H1 (cell line): ENCODE measurements around the gene AHCY. TPM values are rescaled to one million over a fixed set of nuclear protein-coding genes. Genes with fewer than 3 reads are reported as not detected.

Source experiments
- CTCF ChIA-PET: fragments of 300-600 bp; sonication (Branson Sonifier 250); formaldehyde crosslinking; loops from one replicate; lab custom pipeline; 2021; ENCODE audit not compliant: partially characterized antibody; lab: Charles Lee
- POLR2A ChIA-PET: fragments of 300-600 bp; sonication (Branson Sonifier 250); formaldehyde crosslinking; loops from one replicate; lab custom pipeline; 2021; ENCODE audit warnings: inconsistent platforms; ENCODE audit not compliant: partially characterized antibody; lab: Charles Lee
- DNase-seq, 2 experiments: peaks; one replicate each; pipeline versions ENCODE4 v3.0.0 to v3.0.0-alpha.2; 2010 to 2022; ENCODE audit warnings: low spot score in 2 of 2, low read depth in 1 of 2, mixed read lengths in 1 of 2
- FAIRE-seq: peaks from 2 replicates; lab custom pipeline; 2011; peaks lifted over from hg19 to GRCh38; lab: Jason Lieb, UNC
- H2AFZ ChIP-seq: 2 replicates; pipeline ENCODE4 v1.8.1; 2012; ENCODE audit warnings: low read length, inconsistent platforms
- H2AK5ac ChIP-seq: 2 replicates; pipeline ENCODE4 v1.6.1; 2013; ENCODE audit warnings: low read depth, low read length
- H2BK120ac ChIP-seq: replicated peaks from 2 replicates; pipeline ENCODE3; 2013; ENCODE audit warnings: low read depth, low read length, inconsistent platforms
- H2BK12ac ChIP-seq: 2 replicates; pipeline ENCODE4 v1.6.1; 2013; ENCODE audit warnings: low read depth, low read length
- H2BK15ac ChIP-seq: 2 replicates; pipeline ENCODE4 v1.6.1; 2013; ENCODE audit warnings: low read length
- H2BK20ac ChIP-seq: 2 replicates; pipeline ENCODE4 v1.6.1; 2013; ENCODE audit warnings: low read length
- H2BK5ac ChIP-seq: 2 replicates; pipeline ENCODE4 v1.6.1; 2013; ENCODE audit warnings: low read depth, low read length
- H3K14ac ChIP-seq: 2 replicates; pipeline ENCODE4 v1.6.1; 2013; ENCODE audit warnings: inconsistent platforms; ENCODE audit not compliant: insufficient read length
- H3K18ac ChIP-seq: 2 replicates; pipeline ENCODE4 v1.6.1; 2013; ENCODE audit warnings: low read length; ENCODE audit errors: extremely low read depth
- H3K23ac ChIP-seq: 2 replicates; pipeline ENCODE4 v1.6.1; 2013; ENCODE audit warnings: inconsistent platforms; ENCODE audit not compliant: insufficient read length
- H3K23me2 ChIP-seq: 2 replicates; pipeline ENCODE4 v1.6.1; 2013; ENCODE audit warnings: low read depth, low read length
- H3K27ac ChIP-seq: 2 replicates; pipeline ENCODE4 v1.6.1; 2011; ENCODE audit warnings: low read depth, low read length, inconsistent platforms
- H3K27me3 ChIP-seq, 4 experiments: replicated peaks in 1 of 4; 1 replicate in 1 of 4; 2 replicates in 3 of 4; pipeline versions ENCODE4 v1.6.1 to v1.8.1; 2011 to 2013; ENCODE audit warnings: low read length in 3 of 4, mild to moderate bottlenecking in 3 of 4, inconsistent platforms in 2 of 4, mixed read lengths in 2 of 4, moderate library complexity in 1 of 4; ENCODE audit not compliant: control insufficient read depth in 3 of 4, insufficient read depth in 3 of 4; ENCODE audit errors: extremely low read depth in 1 of 4
- H3K36me3 ChIP-seq, 4 experiments: 2 replicates each; pipeline versions ENCODE4 v1.6.1 to v1.8.1; 2011 to 2013; ENCODE audit warnings: mild to moderate bottlenecking in 4 of 4, low read length in 3 of 4, moderate library complexity in 2 of 4, control low read depth in 1 of 4, inconsistent platforms in 1 of 4; ENCODE audit not compliant: insufficient read depth in 4 of 4, control insufficient read depth in 2 of 4
- H3K4ac ChIP-seq: replicated peaks from 2 replicates; pipeline ENCODE3; 2013; ENCODE audit warnings: low read length, low read depth, mixed read lengths, inconsistent platforms; ENCODE audit not compliant: insufficient read length
- H3K4me1 ChIP-seq, 4 experiments: replicated peaks in 1 of 4; 1 replicate in 1 of 4; 2 replicates in 3 of 4; pipeline versions ENCODE4 v1.6.1 to v1.8.1; 2011 to 2013; ENCODE audit warnings: low read length in 3 of 4, inconsistent platforms in 2 of 4, mixed read lengths in 1 of 4; ENCODE audit not compliant: insufficient read depth in 4 of 4, control insufficient read depth in 3 of 4
- H3K4me2 ChIP-seq, 2 experiments: 2 replicates each; pipeline versions ENCODE4 v1.6.1 to v1.8.1; 2011 to 2013; ENCODE audit warnings: low read depth in 2 of 2, low read length in 2 of 2, control low read depth in 1 of 2, inconsistent platforms in 1 of 2, mild to moderate bottlenecking in 1 of 2; ENCODE audit not compliant: insufficient read depth in 1 of 2
- H3K4me3 ChIP-seq, 4 experiments: fragments of 200-600, 300-600 bp in 1 of 4; sonication (generic), shearing (Covaris generic), sonication (Bioruptor Twin) in 1 of 4; 2 replicates each; pipeline versions ENCODE4 v1.5.1 to v1.8.1; 2011 to 2016; ENCODE audit warnings: low read length in 4 of 4, low read depth in 3 of 4, control low read depth in 2 of 4, inconsistent platforms in 2 of 4, mild to moderate bottlenecking in 2 of 4, mixed read lengths in 1 of 4, moderate library complexity in 1 of 4; ENCODE audit not compliant: insufficient read depth in 2 of 4; ENCODE audit errors: extremely low read depth in 1 of 4
- H3K56ac ChIP-seq: replicated peaks from 2 replicates; pipeline ENCODE3; 2013; ENCODE audit warnings: low read depth, mild to moderate bottlenecking, mixed read lengths, low read length, inconsistent platforms; ENCODE audit not compliant: insufficient read length
- H3K79me1 ChIP-seq: 2 replicates; pipeline ENCODE4 v1.6.1; 2013; ENCODE audit warnings: low read depth, low read length, control low read depth
- H3K79me2 ChIP-seq, 2 experiments: 2 replicates each; pipeline versions ENCODE4 v1.6.1 to v1.8.1; 2012 to 2013; ENCODE audit warnings: low read length in 2 of 2, mild to moderate bottlenecking in 2 of 2, inconsistent platforms in 1 of 2; ENCODE audit not compliant: insufficient read depth in 2 of 2, control insufficient read depth in 1 of 2
- H3K9ac ChIP-seq, 4 experiments: replicated peaks in 1 of 4; 1 replicate in 1 of 4; 2 replicates in 3 of 4; pipeline versions ENCODE4 v1.6.1 to v1.8.1; 2011 to 2013; ENCODE audit warnings: low read depth in 3 of 4, low read length in 3 of 4, control low read depth in 2 of 4, mild to moderate bottlenecking in 2 of 4, moderate library complexity in 2 of 4, inconsistent platforms in 1 of 4; ENCODE audit errors: extremely low read depth in 1 of 4
- H3K9me3 ChIP-seq, 2 experiments: 2 replicates each; pipeline versions ENCODE4 v1.6.1 to v1.8.1; 2012 to 2013; ENCODE audit warnings: mild to moderate bottlenecking in 2 of 2, moderate library complexity in 2 of 2, control low read depth in 1 of 2, inconsistent platforms in 1 of 2, low read depth in 1 of 2, low read length in 1 of 2, mixed read lengths in 1 of 2; ENCODE audit not compliant: insufficient read depth in 2 of 2
- H4K20me1 ChIP-seq, 2 experiments: replicated peaks in 1 of 2; 2 replicates each; pipeline versions ENCODE3 to v1.8.1; 2011 to 2013; ENCODE audit warnings: inconsistent platforms in 2 of 2, low read length in 2 of 2, mild to moderate bottlenecking in 1 of 2; ENCODE audit not compliant: insufficient read depth in 2 of 2, control insufficient read depth in 1 of 2
- H4K5ac ChIP-seq: 2 replicates; pipeline ENCODE4 v1.6.1; 2013; ENCODE audit warnings: low read length, low read depth, mixed read lengths, inconsistent platforms; ENCODE audit not compliant: insufficient read length
- H4K8ac ChIP-seq: 2 replicates; pipeline ENCODE4 v1.8.0; 2013; ENCODE audit warnings: mild to moderate bottlenecking, moderate library complexity, low read length, inconsistent platforms; ENCODE audit not compliant: insufficient read depth; ENCODE audit errors: extremely low read depth
- H4K91ac ChIP-seq: replicated peaks from 2 replicates; pipeline ENCODE3; 2013; ENCODE audit warnings: low read length, mixed read lengths, inconsistent platforms; ENCODE audit not compliant: insufficient read length
- EP300 ChIP-seq, 2 experiments: IDR thresholded peaks; 1 replicate in 1 of 2; 2 replicates in 1 of 2; pipeline ENCODE4 v1.6.1; 2011 to 2012; ENCODE audit warnings: low read depth in 2 of 2, low read length in 2 of 2, mild to moderate bottlenecking in 2 of 2, borderline replicate concordance in 1 of 2, inconsistent platforms in 1 of 2, moderate library complexity in 1 of 2
- POU5F1 ChIP-seq: IDR thresholded peaks from 2 replicates; pipeline ENCODE4 v1.6.1; 2011; ENCODE audit warnings: low read depth, mild to moderate bottlenecking, low read length, moderate library complexity
- SP1 ChIP-seq: IDR thresholded peaks from 2 replicates; pipeline ENCODE4 v1.6.1; 2011; ENCODE audit warnings: low read depth, low read length
- WGBS, 2 experiments: shearing (Covaris generic) in 1 of 2; methylation state at CpG; one replicate each; pipeline versions ENCODE4 v1.1.6 to v1.1.7; 2013 to 2015; ENCODE audit warnings: low lambda C conversion rate in 2 of 2, mixed read lengths in 2 of 2, inconsistent platforms in 1 of 2, low coverage in 1 of 2, missing lambda C conversion rate in 1 of 2; ENCODE audit not compliant: insufficient replicate concordance in 2 of 2, insufficient coverage in 1 of 2, insufficient read length in 1 of 2; ENCODE audit errors: extremely low coverage in 1 of 2, missing lambda C conversion rate in 1 of 2; 5-methylcytosine and 5-hydroxymethylcytosine counted together
- polyA plus RNA-seq, 7 experiments: library from polyadenylated mRNA; depleted of rRNA in 3 of 7; stranded (reverse) in 5 of 7; unstranded in 2 of 7; fragments of >200 nt in 5 of 7; fragments of 200-250 nt in 2 of 7; gene quantifications; 1 replicate in 5 of 7; 2 replicates in 1 of 7; 4 replicates in 1 of 7; pipeline versions ENCODE4 v1.2.1 to v1.2.3, GENCODE V29; 2011 to 2013; ENCODE audit warnings: missing spikeins in 2 of 7, mixed read lengths in 2 of 7
- total RNA-seq: library from RNA; stranded (reverse); fragmentation: NEBNext Ultra II Directional; extraction: Animal tissue kit (Norgen Biotek cat#: 25700); gene quantifications from 2 replicates; pipeline ENCODE4 v1.2.1, GENCODE V29; 2021

The AHCY gene
- total and polyA plus RNA-seq, 2 of the 8 experiments (the other 6 are each of a cell fraction or from before 2014, with no cell fraction given), result 404 to 638 TPM

- H2BK120ac ChIP-seq, result peak overlapping the region; percentile 10
- H2AK5ac ChIP-seq, result no peak overlapping the region
- H3K27me3 ChIP-seq, result no peaks in the 10 kb centered on the region
- ChIA-PET POLR2A (interaction anchor here (0.6 to 1.7 kb wide), 6 partner anchors 13 to 538 kb away, joined by 3 to 7 read pairs (median 4); partner anchors contain the start of genes AHCY and DYNLRB1), CTCF (interaction anchor here (0.9 to 2.9 kb wide), 5 partner anchors 11 to 204 kb away, joined by 3 to 12 read pairs (median 4); partner anchors contain the start of genes AHCY and ITCH)
- H3K79me2 ChIP-seq, result no peaks in the 10 kb centered on the region
- no peak overlapping the region for H2AFZ ChIP-seq
- H3K56ac ChIP-seq, result no peak overlapping the region
- TF ChIP-seq POU5F1 (0 out of 2 replicates have a peak, but pooled peaks have one; percentile 28), EP300 (IDR thresholded peaks at IDR 0.05; ENCODE audit: borderline replicate concordance in 1 of 2, low read depth in 2 of 2, low read length in 2 of 2) (no peak), SP1 (peak; percentile 65; the same call in 1 of the 2 replicates)
- peak overlapping the region; percentile 95 for H4K91ac ChIP-seq
- H3K4me1 ChIP-seq, result peaks cover 2 to 20% (median 8%) of the 10 kb centered on the region in 4 experiments; a peak in 5 of 7 replicates
- no peaks in the 10 kb centered on the region; the same call in 1 of the 2 replicates for H3K23me2 ChIP-seq
- no peaks in the 10 kb centered on the region for H4K20me1 ChIP-seq
- no peaks in the 10 kb centered on the region for H3K79me1 ChIP-seq
- FAIRE-seq (no peak), DNase-seq (no peak)
- H4K8ac ChIP-seq, result no peak overlapping the region
- no peak overlapping the region for H3K9ac ChIP-seq
- no peak overlapping the region for H2BK20ac ChIP-seq
- H2BK15ac ChIP-seq, result no peak overlapping the region
- H3K14ac ChIP-seq, result no peak overlapping the region
- peak overlapping the region; percentile 50 to 60 for H3K4me2 ChIP-seq
- no peak overlapping the region for H3K23ac ChIP-seq
- no peak overlapping the region for H4K5ac ChIP-seq
- no peak overlapping the region for H3K27ac ChIP-seq
- H3K4ac ChIP-seq, result peak overlapping the region; percentile 27
- WGBS, 2 experiments, result 65% methylated on average over 4 of the region's 4 CpGs; no CpG with 5 or more reads in 1 of the 2 experiments
- H3K36me3 ChIP-seq, result no peaks in the 10 kb centered on the region
- 0 out of 2 replicates have a peak overlapping the region, but pooled peaks have one; percentile 39 for H2BK12ac ChIP-seq
- no peak overlapping the region for H3K18ac ChIP-seq
- no peaks in the 10 kb centered on the region for H3K9me3 ChIP-seq
- peak overlapping the region in 1 of 4 experiments; percentile 26; a peak in 1 of 8 replicates for H3K4me3 ChIP-seq
- peak overlapping the region; percentile 20; the same call in 1 of the 2 replicates for H2BK5ac ChIP-seq
These were observed 15.7 kb upstream of the AHCY start for GRCh38 chr20:34318609-34319443.
